HCT116 (cell line): ENCODE results near the gene ACTA2.

Experiments used
- CTCF ChIP-seq, 3 experiments: fragments of 200-600 bp in 1 of 3; sonication (generic) in 1 of 3; IDR thresholded peaks in 2 of 3; conservative IDR thresholded peaks in 1 of 3; 2 replicates each; pipeline ENCODE4 v1.5.1; 2012 to 2017; ENCODE audit warnings: low read depth in 2 of 3, low read length in 2 of 3, antibody characterized with exemption in 1 of 3, borderline replicate concordance in 1 of 3, control low read depth in 1 of 3, mild to moderate bottlenecking in 1 of 3, mixed read lengths in 1 of 3, mixed run types in 1 of 3, moderate library complexity in 1 of 3; ENCODE audit not compliant: insufficient read depth in 1 of 3
- ELF1 ChIP-seq: IDR thresholded peaks from 2 replicates; pipeline ENCODE4 v1.6.1; 2012; ENCODE audit warnings: low read depth, borderline replicate concordance
- EZH2 ChIP-seq: fragments of 200-600 bp; sonication (generic); IDR thresholded peaks from 2 replicates; pipeline ENCODE4 v1.6.1; 2017; ENCODE audit warnings: antibody characterized with exemption, mixed run types

GRCh38 chr10:88957381-88957780, 4.8 kb upstream of the ACTA2 start:
- no peak for TF ChIP-seq CTCF (IDR thresholded peaks at IDR 0.05 in 2 of 3, conservative IDR thresholded peaks at IDR 0.05 in 1 of 3; ENCODE audit: borderline replicate concordance in 1 of 3, insufficient read depth in 1 of 3, low read depth in 2 of 3, low read length in 2 of 3)
- no peak for TF ChIP-seq EZH2
- no peak for TF ChIP-seq ELF1
